ENCODE results near the gene SLC47A1.

- TF ChIP-seq POLR2A (IDR thresholded peaks at IDR 0.05; ENCODE audit: low read length) (no peak), GATA1 (IDR thresholded peaks at IDR 0.05; ENCODE audit: low read depth, low read length) (no peak)
These were observed 57.4 kb downstream of the SLC47A1 start for GRCh38 chr17:19590912-19591551.
